Vagina (tissue), 2 donors: ENCODE data around the gene EDARADD. TPM values are rescaled to one million over a fixed set of nuclear protein-coding genes. Genes with fewer than 3 reads are reported as not detected.

Experiments used
- DNase-seq, 2 donors: peaks; one replicate each; pipeline ENCODE4 v3.0.0-alpha.2; 2017; ENCODE audit errors: extremely low spot score in 2 of 2
- H3K27ac ChIP-seq: fragments of 200-600 bp; sonication (generic); one replicate; pipeline ENCODE4 v1.5.1; 2019
- H3K27me3 ChIP-seq: fragments of 200-600 bp; sonication (generic); one replicate; pipeline ENCODE4 v1.5.1; 2019
- H3K36me3 ChIP-seq, 2 donors: fragments of 200-600 bp; sonication (generic); one replicate each; pipeline ENCODE4 v1.5.1; 2017 to 2019
- H3K4me1 ChIP-seq: fragments of 200-600 bp; sonication (generic); one replicate; pipeline ENCODE4 v1.5.1; 2019
- H3K4me3 ChIP-seq, 2 donors: fragments of 200-600 bp; sonication (generic); 1 replicate in 1 of 2; 2 replicates in 1 of 2; pipeline ENCODE4 v1.5.1; 2016 to 2019
- H3K9me3 ChIP-seq: fragments of 200-600 bp; sonication (generic); one replicate; pipeline ENCODE4 v1.5.1; 2019
- CTCF ChIP-seq, 3 experiments: fragments of 450-650 bp in 2 of 3; fragments of 200-600 bp in 1 of 3; sonication (generic) in 1 of 3; IDR thresholded peaks; one replicate each; pipeline ENCODE4 v1.5.1; 2017 to 2019; ENCODE audit warnings: antibody characterized with exemption in 3 of 3, mild to moderate bottlenecking in 2 of 3, moderate library complexity in 2 of 3
- POLR2A ChIP-seq, 2 donors: fragments of 450-650 bp; IDR thresholded peaks; one replicate each; pipeline ENCODE4 v1.6.1; 2017; ENCODE audit warnings: antibody characterized with exemption in 2 of 2, mild to moderate bottlenecking in 2 of 2, moderate library complexity in 2 of 2
- POLR2AphosphoS5 ChIP-seq, 2 donors: sonication (generic); formaldehyde crosslinking; IDR thresholded peaks; one replicate each; pipeline ENCODE4 v1.9.0; 2017; ENCODE audit warnings: antibody characterized with exemption in 2 of 2, mild to moderate bottlenecking in 2 of 2, low read depth in 1 of 2; ENCODE audit not compliant: insufficient read depth in 1 of 2
- intact Hi-C: fragments of 100-400 bp; cut with DNase I; formaldehyde crosslinking; loops from one replicate; pipeline ENCODE4 v1.15.1; 2023
- total RNA-seq: library from RNA; depleted of rRNA; stranded (reverse); fragments of >200 nt; gene quantifications from one replicate; pipeline ENCODE4 v1.2.3, GENCODE V29; 2016

EDARADD gene
- total RNA-seq, 1 donor from 2014 or later, result 1.2 TPM

- TF ChIP-seq POLR2A (IDR thresholded peaks at IDR 0.05), result no peak
- TF ChIP-seq CTCF (IDR thresholded peaks at IDR 0.05), result no peak
- TF ChIP-seq POLR2AphosphoS5 (IDR thresholded peaks at IDR 0.05; ENCODE audit: insufficient read depth in 1 of 2, low read depth in 1 of 2), result no peak
- intact Hi-C loops, result no loop called here
- no peak for DNase-seq
- H3K9me3 ChIP-seq, result no peaks in the 10 kb centered on the region
- no peaks in the 10 kb centered on the region for H3K4me1 ChIP-seq
- H3K27ac ChIP-seq, result no peak overlapping the region
- H3K36me3 ChIP-seq, result no peaks in the 10 kb centered on the region
- H3K27me3 ChIP-seq, result no peaks in the 10 kb centered on the region
- H3K4me3 ChIP-seq, result no peak overlapping the region
Measured at GRCh38 chr1:236438614-236439013, 44.5 kb downstream of the EDARADD start.

DNA sequence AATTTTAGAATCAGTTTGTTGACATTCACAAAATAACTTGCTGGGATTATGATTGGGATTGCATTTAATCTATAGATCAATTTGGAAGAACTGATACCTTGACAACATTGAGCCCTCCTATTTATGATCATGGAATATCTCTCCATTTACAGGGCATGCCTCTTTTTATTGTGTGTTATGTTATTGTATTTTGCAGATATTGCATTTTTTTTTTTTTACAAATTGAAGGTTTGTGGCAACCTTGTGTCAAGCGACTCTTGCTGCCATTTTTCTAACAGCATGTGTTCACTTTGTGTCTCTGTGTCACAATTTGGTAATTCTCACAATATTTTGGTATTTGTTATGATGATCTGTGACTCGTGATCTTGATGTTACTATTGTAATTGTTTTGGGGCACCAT, 46.3 kb downstream of the EDARADD start:
- intact Hi-C loops, result no loop called here
- no peak for TF ChIP-seq CTCF (IDR thresholded peaks at IDR 0.05)
- TF ChIP-seq POLR2A (IDR thresholded peaks at IDR 0.05), result no peak
- no peak for TF ChIP-seq POLR2AphosphoS5 (IDR thresholded peaks at IDR 0.05; ENCODE audit: insufficient read depth in 1 of 2, low read depth in 1 of 2)
- no peak overlapping the region for H3K27ac ChIP-seq
- H3K27me3 ChIP-seq, result no peaks in the 10 kb centered on the region
- no peak overlapping the region for H3K4me3 ChIP-seq
- H3K9me3 ChIP-seq, result no peaks in the 10 kb centered on the region
- no peaks in the 10 kb centered on the region for H3K36me3 ChIP-seq
- no peak for DNase-seq
- no peaks in the 10 kb centered on the region for H3K4me1 ChIP-seq

- intact Hi-C loops, result no loop called here
- no peak for DNase-seq
- no peaks in the 10 kb centered on the region for H3K9me3 ChIP-seq
- no peaks in the 10 kb centered on the region for H3K36me3 ChIP-seq
- H3K27me3 ChIP-seq, result no peaks in the 10 kb centered on the region
- no peaks in the 10 kb centered on the region for H3K4me1 ChIP-seq
- H3K27ac ChIP-seq, result no peak overlapping the region
- H3K4me3 ChIP-seq, result no peak overlapping the region
- TF ChIP-seq POLR2AphosphoS5 (IDR thresholded peaks at IDR 0.05; ENCODE audit: insufficient read depth in 1 of 2, low read depth in 1 of 2) (no peak), CTCF (IDR thresholded peaks at IDR 0.05) (no peak), POLR2A (IDR thresholded peaks at IDR 0.05) (no peak)
Measured at GRCh38 chr1:236450779-236451178, 56.7 kb downstream of the EDARADD start.

DNA sequence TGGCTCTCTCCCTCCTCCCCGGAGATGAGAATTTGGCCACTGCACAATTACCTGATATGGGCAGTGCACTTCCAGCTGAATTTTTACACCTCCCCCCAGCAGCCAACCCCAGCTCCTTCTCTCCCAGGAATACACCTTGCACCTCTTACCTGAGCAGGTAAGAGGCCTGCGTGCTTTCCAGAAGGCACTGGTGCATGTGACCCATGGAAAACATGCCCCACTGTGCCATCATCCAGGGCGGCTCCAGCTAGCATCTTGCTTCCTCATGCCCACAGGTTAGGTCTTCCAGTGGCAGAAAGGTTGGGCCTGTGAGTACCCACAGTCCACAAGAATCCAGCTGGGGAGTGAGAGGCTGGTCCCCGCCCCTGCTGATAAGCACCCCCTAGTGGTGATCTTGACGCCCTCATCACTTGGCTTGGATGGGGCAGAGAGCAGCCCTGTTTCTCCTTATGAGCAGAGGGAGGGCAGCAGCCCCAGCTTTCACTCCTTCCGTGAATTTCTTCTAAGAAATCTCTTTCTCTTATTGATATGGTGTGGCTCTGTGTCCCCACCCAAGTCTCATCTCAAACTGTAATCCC, 57.8 kb downstream of the EDARADD start:
- Histone ChIP-seq H3K36me3 (no peaks in the 10 kb centered on the region), H3K4me3 (no peak overlapping the region), H3K9me3 (no peaks in the 10 kb centered on the region), H3K27me3 (no peaks in the 10 kb centered on the region), H3K27ac (no peak overlapping the region), H3K4me1 (no peaks in the 10 kb centered on the region)
- TF ChIP-seq POLR2AphosphoS5 (IDR thresholded peaks at IDR 0.05; ENCODE audit: insufficient read depth in 1 of 2, low read depth in 1 of 2) (no peak), CTCF (IDR thresholded peaks at IDR 0.05) (no peak), POLR2A (IDR thresholded peaks at IDR 0.05) (no peak)
- DNase-seq, result no peak
- intact Hi-C loops, result no loop called here

DNA sequence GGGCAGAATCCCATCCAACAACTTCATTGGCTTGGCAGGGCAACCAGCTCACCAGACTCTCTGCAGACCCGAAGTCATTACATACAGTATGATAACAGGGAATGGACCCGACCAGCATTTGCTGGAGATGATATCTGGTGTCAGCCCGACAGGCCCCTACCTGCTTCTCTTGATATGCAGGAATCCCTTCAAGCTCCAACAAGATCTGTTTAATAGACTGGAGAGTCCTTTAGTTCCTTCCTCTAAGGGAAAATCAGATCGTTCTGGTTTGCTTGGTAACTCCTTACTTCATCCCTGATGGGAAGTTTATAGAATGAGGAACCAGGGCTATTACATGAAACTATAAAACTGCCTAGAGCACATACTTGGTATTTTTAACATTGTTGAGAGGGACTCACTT, 61.2 kb downstream of the EDARADD start:
- intact Hi-C loops, result no loop called here
- H3K4me3 ChIP-seq, result no peak overlapping the region
- no peaks in the 10 kb centered on the region for H3K9me3 ChIP-seq
- H3K4me1 ChIP-seq, result no peaks in the 10 kb centered on the region
- H3K27me3 ChIP-seq, result no peaks in the 10 kb centered on the region
- DNase-seq, result no peak
- no peaks in the 10 kb centered on the region for H3K36me3 ChIP-seq
- no peak for TF ChIP-seq POLR2A (IDR thresholded peaks at IDR 0.05)
- TF ChIP-seq CTCF (IDR thresholded peaks at IDR 0.05), result no peak
- TF ChIP-seq POLR2AphosphoS5 (IDR thresholded peaks at IDR 0.05; ENCODE audit: insufficient read depth in 1 of 2, low read depth in 1 of 2), result no peak
- H3K27ac ChIP-seq, result no peak overlapping the region
